HG03097 (cell line): Measurements from ENCODE around the gene OTUD3.
"Not testable (repeated sequence)": the region's sequence is repeated elsewhere in the genome, so short reads cannot be mapped to it uniquely, and the experiment has no call there.

Source experiments
- ATAC-seq: cut with Tn5 transposase; IDR thresholded peaks from one replicate; pipeline ENCODE4 v1.9.1; 2021; ENCODE audit not compliant: unreplicated experiment, low FRiP score

Gene OTUD3, protein sequence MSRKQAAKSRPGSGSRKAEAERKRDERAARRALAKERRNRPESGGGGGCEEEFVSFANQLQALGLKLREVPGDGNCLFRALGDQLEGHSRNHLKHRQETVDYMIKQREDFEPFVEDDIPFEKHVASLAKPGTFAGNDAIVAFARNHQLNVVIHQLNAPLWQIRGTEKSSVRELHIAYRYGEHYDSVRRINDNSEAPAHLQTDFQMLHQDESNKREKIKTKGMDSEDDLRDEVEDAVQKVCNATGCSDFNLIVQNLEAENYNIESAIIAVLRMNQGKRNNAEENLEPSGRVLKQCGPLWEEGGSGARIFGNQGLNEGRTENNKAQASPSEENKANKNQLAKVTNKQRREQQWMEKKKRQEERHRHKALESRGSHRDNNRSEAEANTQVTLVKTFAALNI

DNA sequence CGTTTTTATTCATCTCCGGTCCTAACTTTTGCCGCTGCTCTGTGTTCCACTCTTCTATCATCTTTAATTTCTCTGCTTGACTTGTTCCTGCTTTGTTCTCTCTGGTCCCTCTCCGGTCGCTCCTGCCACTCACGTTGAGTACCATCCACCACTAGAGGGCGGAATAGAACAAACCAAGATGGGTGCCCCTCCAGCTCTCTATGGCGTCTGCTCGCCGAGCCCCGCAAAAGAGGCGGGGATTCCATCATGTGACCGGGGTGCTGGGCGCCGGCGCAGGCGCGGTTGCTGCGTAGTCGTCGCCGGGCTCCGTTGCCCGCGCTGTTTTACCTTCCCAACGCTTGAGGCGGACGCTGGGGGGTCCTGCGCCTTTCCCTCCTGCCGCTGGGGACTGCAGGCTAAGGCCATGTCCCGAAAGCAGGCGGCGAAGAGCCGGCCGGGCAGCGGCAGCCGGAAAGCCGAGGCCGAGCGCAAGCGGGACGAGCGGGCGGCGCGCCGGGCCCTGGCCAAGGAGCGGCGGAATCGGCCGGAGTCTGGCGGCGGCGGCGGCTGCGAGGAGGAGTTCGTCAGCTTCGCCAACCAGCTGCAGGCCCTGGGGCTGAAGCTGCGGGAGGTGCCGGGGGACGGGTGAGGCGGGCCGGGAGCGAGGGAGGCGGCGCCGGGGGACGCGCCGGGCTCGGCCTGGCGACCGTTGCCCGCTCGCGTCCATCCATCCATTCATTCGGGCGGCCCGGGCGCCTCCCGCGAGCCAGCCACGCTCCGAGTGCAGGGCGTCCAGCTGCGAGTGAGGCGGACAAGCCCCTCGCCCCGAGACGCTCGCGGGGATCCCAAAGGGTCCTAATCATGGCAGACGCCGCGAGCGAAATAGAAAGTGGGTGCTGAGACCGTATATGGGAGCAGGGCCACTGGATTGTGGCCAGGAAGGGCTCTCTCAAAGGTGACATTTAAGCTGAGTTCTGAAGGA lies at the start of gene OTUD3:
OTUD3 (plus strand) TSS at position 285 of the 961 bp plus-strand sequence; CDS start at position 404, 119 bp downstream.
- ATAC-seq, result peak; percentile 88

DNA sequence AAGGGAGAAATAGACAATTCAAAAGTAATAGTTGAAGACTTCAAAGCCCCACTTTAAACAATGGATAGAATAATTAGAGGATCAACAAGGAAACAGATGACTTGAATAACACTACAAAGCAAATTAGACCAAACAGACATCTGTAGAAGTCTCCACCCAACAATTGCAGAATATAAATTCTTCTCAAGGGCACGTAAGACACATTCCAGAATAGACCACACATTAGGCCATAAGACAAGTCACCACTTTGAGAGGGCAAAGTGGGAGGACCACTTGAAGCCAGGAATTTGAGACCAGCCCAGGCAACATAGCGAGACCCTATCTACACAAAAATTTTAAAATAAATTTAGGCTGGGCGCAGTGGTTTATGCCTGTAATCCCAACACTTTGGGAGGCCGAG lies 46.6 kb upstream of the OTUD3 start:
- no peak for ATAC-seq

DNA sequence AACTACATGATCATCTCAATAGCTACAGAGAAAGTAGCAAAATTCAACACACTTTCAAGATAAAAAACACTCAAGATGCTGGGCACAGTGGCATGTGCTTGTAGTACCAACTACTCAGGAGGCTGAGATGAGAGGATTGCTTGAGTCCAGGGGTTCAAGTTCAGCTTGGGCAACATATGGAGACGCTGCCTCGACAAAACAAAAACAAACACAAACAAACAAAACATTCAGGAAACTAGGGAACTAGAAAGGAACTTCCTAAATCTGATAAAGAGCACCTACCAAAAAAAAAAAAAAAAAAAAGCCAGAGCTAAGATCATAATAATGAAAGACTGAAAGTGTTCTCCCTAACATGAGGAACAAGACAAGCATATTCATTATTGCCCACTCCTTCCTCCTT lies 44.3 kb upstream of the OTUD3 start:
- no peak for ATAC-seq

DNA sequence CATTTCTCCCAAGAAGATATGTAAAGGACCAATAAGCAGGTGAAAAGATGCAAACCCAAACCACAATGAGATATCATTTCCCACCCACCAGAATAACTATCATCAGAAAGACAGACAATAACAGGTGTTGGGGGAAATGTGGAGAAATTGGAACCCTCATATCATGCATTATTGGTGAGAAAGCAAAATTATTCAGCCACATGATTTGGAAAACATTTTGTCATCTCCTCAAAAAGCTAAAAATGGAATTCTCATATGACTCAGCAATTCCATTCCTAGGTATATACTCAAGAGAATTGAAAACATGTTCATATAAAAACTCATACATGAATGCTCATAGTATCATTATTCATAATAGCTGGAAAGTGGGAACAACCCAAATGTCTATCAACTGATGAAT lies 42.0 kb upstream of the OTUD3 start:
- no peak for ATAC-seq

DNA sequence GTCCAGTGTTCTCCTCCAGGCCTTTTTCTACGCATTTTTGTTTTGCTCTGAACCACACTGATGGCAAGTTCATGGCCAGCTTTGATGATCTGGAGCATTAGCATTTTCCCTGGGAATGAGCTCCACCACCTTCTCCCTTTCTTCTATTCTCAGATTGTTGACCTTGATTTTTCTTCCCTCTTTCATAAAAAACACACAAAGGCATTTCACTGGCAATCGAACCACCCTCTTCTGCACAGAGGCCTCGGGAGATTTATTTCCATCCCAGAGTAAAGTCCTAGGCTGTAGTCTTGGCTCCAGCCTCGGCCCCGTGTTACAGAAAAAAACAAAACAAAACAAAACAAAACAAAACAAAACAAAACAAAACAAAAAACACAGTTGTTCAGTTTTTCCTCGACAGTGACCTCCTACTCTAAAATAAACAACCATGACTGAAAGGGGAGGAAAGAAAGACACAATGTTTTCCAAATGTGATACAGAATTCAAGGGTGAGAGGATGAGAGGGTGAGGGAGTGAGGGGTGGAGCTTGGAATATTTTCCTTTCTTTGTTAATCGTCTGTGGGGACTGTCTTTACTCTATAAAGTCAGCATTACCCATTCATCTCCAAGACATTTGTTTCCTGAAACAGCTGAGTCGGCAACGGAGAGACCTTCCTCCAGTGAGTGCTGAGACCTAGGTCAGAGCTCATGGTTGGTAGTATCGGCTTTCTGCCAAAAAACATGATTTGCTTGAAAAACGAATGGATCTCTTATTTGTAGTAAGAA lies 37.3 kb upstream of the OTUD3 start:
- ATAC-seq, result no peak

DNA sequence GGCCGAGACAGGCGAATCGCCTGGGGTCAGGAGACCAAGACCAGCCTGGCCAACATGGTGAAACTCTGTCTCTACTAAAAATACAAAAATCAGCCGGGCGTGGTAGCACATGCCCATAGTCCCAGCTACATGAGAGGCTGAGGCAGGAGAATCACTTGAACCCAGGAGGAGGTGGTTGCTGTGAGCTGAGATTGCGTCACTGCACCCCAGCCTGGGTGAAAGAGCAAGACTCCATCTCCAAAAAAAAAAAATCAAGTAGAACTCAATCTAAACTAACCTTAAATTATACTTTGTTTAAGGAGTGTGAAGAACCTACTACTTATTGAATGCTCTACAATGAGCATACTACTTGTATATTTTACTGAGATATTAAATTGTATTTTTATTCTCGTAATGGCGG lies 36.6 kb upstream of the OTUD3 start:
- no peak for ATAC-seq

DNA sequence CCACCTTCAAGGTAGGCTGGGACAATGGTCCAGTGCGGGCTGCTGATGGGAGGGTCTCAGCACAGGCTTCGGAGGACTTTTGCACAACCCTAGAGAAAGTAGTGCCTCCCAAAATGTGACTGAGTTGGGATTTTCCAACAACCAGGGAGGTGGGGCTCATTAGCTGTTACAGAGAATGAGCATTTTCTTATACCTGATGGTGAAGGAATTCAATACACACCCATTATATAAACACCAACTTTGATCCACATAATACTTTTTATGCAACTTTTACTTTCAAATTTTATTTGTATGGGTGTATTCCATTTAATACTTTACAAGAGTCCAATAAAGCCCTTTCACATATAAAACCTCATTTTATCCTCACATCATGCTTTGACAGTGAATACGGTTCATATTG lies 35.9 kb upstream of the OTUD3 start:
- ATAC-seq, result no peak

DNA sequence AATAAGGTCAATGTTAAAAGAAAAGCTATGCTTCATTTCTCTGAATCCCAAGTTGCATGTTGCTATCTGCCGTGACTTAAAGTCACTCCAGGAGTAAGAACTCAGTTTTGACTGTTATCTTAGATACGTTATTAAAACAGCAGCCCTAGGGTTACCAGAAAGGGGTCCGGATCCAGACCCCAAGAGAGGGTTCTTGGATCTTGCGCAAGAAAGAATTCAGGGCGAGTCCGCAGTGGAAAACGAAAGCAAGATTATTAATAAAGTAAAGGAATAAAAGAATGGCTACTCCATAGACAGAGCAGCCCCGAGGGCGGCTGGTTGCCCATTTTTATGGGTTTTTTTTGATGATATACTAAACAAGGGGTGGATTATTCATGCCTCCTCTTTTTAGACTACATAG lies 34.9 kb upstream of the OTUD3 start:
- ATAC-seq, result not testable (repeated sequence)

DNA sequence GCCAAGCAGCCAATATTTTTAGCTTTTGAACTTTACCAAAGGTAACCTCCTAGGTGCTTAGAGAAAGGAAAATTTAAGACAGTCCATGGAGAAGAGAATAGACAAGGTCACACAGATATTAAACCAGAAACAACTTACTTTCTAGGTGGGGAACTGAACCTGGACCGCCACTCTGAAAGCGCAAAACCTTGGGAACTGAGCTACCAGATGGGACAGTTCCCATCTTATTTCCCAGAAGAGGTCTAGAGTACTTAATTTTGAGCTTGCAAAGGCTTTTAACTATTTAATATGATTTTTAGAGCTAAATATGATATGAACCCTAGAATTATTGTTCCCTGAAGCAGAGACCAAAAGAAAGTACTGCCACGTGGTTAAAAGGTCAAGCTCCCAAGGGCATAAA lies 32.9 kb upstream of the OTUD3 start:
- ATAC-seq, result not testable (repeated sequence)

DNA sequence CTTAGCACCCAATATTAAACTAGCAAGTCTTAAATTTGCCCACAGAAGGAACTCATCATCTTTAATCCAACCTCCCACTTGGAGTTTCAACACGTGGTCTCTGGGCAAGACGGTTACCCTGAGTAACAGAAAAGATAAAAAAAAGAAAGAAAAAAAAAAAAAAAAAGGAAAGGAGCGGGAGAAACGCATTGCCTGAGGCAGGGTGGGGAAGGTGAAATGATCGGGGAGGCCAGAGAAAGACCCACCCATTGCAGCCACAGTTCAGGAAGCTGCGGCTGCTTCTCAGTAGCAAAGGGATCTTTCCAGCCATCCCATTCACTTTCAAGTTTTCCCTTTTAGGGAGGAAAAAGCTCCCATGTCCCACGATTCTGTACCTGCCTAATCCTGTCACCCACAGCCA lies 32.0 kb upstream of the OTUD3 start:
- ATAC-seq, result no peak

DNA sequence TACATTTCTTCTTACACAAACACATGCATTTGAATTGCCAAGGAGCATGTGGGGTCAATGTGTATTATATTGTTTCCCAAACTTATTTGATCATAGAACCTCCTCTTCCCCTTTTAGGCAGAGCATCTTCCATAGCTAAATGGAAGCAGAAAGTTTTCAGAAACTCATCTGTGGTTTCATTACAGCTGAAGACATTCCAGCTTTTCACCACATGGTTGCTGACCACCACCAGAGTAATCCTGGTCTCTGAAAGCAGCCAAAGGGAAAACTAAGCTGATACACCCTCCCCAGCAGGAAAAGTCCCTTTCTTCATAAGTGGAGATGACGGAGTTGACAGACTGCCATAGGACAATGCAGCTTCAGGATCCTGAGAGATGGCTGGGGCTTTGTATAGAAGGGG lies 30.2 kb upstream of the OTUD3 start:
- ATAC-seq, result no peak

DNA sequence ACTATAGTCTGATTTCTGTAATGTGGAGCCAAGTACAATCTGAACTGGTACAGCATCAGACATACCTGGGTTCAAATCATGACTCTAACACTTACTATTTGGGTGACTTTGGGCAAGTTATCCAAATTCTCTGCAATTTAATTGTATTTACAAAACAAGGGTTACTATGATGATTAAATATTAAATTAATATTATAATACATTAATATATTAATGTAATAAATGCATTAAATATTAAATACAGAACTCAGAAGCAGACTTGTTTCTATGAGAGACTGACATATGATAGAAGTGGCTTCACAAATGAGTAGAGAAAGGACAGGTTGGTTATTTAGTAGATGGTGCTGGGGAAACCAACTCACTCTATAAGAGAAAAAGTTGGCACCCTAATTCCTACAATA lies 27.3 kb upstream of the OTUD3 start:
- no peak for ATAC-seq

DNA sequence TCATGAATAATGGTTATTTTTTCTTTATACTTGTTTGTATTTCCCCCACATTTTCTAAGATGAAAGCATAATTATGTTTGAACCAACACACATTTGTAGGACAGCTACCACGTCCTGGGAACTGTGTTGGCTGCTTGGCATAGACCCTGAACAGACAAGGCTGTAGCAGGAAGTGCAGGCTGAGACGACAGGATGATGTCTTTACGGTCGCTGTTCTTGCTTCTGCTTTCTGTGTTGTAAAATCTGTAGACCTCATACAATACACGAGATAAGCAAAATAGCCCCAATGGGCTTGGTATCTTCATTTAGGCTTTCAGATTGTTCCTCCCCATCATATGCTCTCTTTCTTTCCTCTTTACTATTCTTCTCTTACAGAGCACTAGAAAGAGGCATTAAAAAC lies 23.3 kb upstream of the OTUD3 start:
- ATAC-seq, result no peak

DNA sequence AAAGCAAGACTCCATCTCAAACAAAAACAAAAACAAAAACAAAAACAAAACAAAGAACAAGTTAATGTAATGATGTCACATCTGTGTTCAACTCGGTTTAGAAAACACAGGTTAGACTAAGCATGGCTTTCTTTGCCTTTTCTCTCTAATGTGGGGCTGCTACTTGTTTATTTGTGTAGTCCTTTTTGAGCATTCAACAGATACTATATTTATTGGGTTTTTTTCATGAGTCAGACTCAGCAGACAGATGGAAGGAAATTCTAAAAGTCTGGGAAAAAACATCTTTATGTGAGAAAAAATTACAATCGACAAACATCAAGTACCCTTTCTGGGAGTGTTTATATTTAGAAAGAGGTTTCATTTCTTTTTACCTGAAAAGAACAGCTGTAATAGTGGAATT lies 22.3 kb upstream of the OTUD3 start:
- ATAC-seq, result no peak

DNA sequence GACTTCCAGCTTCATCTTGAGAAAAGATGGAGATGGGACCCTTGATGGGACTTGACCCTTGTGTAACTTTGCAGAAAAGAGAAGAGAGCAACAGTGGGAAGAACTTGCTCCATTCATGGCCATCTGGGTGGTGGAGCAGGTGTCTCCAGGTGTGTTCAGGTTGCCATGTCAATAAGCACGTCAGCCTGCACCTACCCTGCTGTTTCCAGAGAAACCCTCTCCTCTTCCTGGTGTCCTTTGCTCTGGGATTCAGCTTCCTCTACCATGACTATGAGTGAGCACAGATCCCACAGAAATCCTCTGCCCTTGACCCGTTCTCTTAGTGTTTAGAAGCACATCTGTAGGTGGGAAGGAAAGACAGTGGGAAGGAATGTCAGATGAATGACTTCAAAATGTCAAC lies 21.8 kb upstream of the OTUD3 start:
- ATAC-seq, result no peak

DNA sequence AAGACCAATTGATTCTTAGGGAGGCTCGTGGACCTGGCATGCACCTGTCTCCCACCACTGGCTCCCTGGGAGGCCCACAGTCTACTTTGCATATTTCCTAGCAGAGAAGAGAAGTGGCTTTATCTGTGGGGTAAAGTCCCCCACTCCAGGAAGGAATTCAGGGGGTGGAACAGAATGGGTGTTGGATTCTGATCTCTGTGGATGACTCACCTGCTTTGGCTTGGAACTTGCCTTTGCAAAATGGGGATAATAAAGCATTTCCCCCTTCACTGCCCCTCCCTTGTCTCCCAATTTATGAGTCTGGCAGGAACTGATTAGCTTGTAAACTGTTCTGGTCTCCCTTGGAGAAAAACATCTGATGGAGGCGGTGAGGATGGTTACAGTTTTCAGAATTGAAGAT lies 21.2 kb upstream of the OTUD3 start:
- no peak for ATAC-seq

DNA sequence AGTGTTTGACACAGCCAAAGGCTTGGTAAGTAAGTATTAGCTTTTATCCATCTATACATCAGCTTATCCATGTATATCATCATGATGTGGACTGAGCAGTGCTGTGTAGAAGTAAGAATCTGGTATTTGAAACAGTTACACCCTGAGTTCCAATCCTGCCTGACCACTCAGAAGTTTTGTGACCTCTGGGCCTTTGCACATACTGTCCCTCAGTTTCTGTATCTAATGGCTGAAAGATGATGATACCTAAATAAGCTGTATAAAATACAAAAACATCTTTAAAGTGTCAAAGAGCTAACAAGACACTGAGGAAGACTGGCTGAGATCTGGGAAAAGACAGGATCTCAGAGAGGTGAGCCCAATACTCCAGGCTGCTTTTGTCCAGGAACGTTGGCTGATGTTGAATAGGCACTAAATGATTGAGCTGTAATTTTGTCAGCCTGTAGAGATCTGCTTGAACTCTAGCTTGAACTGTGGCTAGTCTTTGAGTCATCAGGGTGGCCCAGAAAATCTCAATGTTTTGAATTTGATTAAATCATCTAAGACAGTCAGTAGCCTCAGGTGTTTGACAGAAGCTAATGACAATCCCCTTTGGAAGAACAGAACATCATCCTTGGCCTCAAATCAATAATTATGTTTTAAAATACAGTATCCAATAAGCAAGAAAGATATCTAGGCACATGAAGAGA lies 20.2 kb upstream of the OTUD3 start:
- no peak for ATAC-seq

DNA sequence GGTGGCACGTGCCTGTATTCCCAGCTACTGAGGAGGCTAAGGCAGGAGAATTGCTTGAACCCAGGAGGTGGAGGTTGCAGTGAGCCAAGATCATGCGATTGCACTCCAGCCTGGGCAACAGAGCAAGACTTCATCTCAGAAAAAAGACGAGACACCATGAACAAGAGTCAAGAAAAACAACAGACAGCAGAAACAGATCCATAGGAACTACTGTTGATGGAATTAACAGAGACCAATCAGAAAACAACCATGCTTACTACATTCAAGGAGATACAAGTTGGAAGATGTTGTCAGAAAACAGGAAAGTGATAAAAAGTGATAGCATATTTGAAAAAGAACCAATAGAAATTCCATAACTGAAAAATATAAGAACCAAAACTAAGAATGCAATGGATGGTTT lies 19.3 kb upstream of the OTUD3 start:
- no peak for ATAC-seq

DNA sequence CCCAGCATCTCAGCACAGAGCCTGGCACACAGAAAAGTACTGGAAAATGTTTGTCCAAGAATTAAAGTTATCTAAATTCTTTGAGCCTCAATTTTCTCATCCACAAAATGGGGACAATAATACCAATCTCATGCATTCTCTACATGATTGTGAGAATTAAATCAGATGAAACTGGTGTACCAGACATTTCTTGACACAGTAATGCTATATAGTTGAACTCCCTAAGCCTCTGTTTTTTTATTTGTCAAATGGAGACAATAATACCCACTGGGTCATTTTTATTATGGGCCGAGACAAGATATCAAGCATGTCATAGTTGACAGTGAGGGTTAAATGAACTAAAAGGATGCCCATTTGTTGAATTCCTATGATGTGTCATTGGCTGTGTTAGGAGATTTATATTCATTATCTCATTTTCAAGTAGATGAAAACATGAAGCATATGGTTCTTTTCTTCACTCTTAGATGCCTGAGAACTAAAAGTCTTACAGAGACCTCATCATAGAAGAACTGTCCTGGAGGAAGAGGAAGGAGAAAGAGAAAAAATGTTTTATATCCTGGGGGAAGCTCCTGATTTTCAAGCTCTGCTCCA lies 17.5 kb upstream of the OTUD3 start:
- no peak for ATAC-seq

DNA sequence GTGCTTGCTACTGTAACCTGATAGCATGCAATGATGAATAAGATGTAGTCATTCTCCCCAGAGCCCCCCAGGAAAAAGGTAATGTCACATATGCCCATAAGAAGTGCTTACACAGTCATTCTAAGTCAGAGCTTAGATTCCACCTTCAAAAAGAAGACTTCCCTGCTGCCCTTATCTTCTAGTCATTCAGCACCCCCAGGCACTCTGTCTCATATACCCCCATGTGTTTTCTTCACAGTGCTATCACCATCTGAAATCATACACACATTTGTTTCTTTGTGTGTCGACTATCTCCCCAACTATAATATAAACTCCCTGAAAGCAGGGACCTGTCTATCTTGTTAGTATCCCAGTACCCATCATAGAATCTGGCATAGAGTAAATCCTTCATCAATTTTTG lies 16.2 kb upstream of the OTUD3 start:
- ATAC-seq, result no peak
